GM21360 (cell line): Measurements from ENCODE around the gene IDH2.
"Not testable (repeated sequence)": the region's sequence is repeated elsewhere in the genome, so short reads cannot be mapped to it uniquely, and the experiment has no call there.

Source experiments
- ATAC-seq: cut with Tn5 transposase; IDR thresholded peaks from one replicate; pipeline ENCODE4 v1.9.1; 2021; ENCODE audit warnings: mild to moderate bottlenecking, moderate library complexity; ENCODE audit not compliant: unreplicated experiment

The IDH2 gene

DNA sequence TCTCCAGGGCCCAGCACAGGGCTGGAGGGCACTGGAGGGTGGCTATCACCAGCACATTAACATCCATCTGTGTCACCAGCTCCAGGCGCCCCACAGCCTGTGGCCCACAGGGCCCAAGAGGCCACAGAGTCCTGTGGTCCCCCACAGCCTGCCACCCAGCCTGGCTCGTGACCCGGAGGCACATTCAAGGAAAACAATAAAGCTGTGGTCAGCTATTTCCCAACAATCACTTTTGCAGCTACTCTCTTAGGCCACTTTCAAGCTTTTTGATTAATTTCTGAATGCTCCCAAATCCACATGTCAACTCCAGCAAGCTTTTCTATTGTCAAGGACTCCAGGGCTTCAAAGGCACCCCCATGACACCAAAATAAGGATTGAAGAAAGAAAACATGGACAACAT, 16.7 kb downstream of the IDH2 start:
- ATAC-seq: no peak

DNA sequence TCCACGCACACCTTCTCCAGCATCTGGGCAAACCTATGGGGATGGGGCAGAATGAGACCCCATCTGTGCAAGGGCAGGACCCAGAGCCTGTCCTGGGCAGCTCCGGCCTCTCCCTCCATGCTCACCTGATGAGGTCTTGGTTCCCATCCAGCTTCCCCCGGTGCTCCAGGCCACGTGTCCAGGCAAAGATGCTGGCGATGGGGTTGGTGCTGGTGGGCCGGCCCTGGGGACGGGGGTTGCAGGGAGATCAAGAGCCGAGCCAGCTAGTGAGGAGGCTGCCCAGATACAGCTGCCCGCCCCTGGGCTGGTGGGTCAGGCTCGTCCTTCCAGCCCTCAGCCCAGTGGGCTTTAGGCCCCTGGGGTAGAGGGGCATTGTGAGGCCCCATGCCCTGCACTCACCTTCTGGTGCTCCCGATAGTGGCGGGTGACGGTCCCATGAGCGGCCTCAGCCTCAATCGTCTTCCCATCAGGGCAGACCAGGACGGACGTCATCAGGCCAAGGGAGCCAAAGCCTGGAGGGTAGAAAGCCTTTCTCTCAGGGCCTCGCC, 17.3 kb downstream of the IDH2 start:
- no peak for ATAC-seq

DNA sequence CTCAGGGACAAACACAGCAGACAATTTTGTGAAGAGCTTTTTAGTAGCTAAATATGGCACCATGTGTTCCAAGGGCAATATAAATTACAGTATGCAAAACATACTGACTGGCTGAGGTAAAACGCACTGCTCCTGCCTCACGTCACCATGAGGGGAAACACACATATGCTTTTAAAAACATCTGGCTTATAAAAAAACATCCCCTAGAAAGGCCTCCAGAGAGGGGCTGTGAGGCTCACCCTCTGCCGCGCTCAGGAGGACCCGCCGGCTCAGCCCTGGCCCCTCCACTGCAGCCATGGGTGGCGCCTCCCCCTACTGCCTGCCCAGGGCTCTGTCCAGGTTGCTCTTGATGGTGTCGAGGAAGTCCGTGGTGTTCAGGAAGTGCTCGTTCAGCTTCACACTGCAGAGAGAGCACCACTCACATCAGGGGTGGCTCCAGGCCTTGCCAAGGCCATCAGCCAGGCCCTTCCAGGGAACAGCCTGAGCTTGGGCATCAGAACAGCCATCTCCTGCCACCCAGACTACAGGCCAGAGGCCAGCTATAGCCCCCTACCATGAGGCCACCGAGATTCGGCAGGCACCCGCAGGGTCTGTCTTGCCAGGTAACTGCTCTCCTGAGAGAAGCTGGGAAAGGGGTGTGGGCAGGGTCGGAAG, 18.2 kb downstream of the IDH2 start:
- no peak for ATAC-seq

DNA sequence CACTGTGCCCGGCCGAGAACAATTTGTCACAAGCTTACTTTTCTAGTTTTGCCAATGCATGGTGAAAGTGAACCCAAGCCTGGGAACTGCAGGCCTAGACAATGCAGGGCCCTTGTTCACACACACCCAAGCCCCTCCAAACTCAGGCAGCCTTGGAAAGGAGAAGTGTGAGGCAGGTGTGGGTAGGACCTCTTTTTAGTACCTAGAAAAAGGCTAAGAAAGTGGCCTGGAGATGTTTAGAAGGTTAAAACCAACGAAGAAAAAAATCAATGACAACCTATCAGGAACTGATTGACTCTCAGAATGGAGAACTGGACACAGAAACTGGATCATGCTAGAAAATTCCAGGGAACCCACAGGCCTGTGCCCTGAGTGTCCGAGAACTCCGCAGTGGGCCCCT, 18.8 kb downstream of the IDH2 start:
- ATAC-seq: no peak

DNA sequence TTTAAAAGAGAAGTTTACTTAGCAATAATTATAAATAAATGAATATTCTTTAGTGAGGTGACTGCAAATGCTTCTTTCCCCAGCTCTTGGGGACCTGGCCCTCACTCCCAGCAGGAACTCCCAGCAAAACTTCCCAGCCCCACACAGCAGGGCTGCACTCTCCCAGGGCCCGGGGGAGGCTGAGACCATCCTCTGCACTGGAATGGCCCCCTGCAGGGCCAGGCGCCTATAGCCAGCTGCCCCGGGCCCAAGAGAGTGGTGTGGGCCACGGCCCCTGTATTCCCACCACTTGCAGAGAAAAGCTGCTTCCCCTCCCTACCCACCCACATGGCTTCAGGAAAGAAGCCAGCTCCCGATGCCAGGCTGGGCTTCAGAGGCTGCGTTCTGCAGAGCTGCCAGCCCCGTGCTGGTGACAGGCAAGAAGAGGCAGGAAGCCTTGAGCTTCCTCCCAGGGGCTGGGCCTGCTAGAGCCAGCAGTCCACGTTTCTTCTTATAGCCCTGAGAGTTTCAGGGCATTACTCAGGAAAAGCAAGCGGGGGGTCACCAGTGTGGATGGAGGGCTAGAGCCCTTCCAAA, 20.0 kb downstream of the IDH2 start:
- no peak for ATAC-seq

DNA sequence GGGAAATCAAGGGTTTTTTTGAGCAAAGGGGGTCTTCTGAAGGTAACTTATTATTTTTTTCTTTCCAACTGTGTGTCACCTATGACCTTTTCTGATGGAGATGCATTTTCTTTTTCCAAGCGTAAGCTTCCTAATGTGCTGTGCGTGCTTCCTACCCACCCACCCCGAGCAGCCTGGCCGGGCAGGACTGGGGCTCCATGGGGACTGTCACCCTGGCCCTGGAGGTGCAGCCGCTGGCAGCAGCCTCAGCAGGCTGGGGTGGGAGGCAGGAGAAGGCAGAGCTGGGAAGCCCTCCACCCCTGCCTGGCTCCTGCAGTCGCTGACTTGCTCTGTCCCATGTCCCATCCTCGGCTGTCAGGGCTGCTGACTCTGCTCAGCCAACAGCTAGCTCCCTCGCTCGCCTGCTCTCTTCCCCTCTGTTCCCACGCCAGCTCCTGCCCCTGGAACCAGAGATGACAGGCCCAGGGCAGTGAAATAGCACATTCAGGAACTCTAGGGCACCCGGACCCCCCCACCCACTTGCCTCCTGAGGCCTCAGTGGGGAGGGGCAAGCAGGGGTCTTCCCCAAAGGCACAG, 21.4 kb downstream of the IDH2 start:
- ATAC-seq: no peak

DNA sequence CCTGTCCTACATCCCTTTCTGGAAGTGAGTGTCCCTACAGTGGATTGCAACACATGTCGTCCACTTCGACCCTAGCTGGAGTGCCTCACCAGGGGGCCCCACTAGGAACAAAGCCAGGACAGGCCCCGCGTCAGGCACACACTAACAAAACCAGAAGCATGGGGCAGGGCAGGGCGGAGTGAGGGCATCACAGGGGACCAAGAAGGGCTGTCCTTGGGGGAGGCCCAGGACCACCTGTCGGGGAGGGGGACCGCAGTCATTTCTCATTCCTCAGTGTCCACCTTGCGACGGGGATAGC, 21.9 kb downstream of the IDH2 start:
- no peak for ATAC-seq

DNA sequence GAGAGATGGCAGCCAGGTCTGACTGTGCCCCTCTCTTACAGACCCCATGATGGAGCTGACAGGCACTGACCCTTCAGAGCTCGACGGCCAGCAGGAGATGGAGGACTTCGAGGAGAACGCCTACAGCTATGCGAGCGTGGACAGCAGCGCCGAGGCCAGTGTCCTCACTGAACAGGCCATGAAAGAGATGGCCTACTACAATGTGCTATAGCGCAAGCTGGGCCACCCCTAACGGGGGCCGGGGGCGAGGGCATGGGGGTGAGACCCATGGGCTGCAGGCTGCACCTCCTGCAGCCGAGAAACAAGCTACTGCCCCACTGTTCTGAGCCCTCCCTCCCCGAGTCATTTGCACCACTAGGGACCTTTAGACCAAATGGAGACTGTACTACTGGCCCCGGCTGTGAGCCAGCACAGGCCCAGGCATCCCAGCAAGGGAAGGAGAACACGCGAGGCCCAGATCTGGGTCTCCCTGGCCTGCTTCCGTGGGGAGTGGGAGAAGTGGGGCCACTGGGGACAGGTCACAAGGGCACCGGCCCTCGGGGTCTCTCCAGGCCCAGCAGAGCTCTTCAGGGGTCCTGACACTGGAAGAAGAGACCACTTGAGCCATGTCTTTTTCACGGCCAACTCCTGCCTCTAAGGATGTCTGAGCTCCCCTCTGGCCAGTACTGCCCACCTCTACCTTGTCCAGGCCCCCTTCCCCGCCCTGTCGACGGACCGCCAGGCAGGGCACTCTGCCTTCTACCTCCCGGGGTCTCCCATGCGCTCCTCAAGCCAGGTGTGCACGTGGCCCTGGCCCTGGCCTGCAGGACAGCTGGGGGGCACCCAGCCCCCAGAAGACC, 22.4 kb downstream of the IDH2 start:
- ATAC-seq: no peak

DNA sequence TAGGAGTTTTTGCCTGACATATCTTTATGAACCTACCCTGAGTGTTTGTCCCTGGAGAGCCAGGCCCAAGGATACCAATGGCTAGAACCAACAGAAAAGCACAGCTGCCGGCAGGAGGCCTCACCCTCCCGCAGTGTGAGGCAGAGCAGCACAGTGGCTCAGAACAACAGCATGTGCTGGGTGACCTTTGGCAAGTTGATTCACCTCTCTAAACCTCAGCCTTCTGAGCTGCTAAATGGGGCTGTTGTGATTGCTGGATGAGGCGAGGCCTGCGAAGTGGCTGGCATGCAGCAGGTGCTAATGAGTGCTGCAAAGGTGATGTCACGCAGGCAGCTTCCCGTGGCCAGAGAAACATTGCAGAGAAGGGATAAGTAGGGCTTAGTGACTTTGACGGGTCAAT, 23.3 kb downstream of the IDH2 start:
- no peak for ATAC-seq

DNA sequence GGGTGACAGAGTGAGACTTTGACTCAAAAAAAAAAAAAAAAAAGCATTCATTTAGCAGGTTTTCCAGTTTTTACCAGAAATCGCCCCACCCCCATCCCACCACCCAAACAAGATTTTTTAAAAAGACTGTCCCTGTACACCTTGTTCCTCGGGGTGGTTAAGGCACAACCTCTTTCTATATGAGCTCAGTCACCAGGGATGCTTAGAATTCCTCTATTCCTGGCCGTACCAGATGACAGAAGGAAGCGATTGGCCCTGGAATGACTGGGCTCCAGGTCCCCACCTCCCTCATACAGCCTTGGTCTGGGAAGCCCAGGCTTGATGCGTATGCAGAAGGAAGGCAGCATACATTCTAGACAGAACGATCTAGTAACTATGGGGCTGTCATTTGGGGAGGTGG, 25.6 kb downstream of the IDH2 start:
- no peak for ATAC-seq

DNA sequence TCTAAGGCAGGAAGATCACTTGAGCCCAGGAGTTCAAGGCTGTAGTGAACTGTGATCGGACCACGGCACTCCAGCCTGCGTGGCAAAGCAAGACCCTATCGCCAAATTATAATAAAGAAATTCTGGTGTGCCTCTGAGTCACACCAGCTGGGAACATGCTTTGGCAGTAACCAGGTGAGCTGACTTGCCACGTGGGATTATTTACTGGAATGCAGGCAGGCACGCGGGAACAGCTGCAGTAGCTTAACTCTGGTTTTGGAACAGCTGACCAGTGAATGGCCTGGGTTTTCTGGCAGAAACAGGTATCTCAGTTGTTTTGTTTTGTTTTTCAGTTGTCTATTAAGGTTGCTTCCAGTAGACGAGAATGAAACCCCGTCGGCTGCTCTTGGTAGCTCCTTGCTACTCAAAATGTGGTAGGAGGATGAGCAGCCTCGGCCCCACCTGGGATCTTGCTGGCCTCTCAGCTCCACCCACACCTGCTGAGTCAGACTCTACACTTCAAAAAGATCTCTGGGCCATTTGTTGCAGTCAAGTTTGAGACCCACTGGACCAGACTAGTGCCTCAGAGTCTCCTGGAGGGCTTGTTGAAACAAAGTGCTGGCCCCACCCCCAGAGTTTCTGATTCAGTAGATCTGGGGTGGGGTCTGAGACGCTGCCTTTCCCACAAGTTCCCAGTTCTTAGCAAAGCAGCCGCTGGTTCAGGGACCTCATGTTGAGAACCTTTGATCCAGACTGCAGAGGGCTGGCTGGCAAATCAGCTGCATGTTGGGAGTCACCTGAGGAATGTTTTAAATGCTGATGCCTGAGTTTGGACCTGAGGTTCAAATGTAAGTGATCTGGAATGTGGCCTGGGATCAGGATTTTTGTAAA, 26.6 kb downstream of the IDH2 start:
- ATAC-seq: peak; percentile 41

DNA sequence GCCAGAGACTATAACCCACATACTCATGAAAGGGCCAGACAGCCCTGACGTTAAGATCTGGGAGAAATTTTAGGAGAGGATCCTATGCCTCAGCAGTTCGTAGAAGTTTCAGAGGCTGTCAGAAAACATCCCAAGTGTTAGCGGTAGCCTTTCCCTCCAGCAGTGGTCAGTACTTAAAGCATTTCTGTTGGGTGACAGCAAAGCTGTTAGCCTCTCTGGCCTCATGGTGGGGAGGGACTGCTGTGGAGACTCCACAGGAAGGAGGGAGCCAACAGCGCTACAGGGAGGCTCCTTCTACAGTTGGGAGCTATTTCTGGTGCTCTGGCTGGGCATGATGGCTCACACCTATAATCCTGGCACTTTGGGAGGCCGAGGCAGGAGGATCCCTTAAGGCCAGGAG, 27.4 kb downstream of the IDH2 start:
- ATAC-seq: no peak

DNA sequence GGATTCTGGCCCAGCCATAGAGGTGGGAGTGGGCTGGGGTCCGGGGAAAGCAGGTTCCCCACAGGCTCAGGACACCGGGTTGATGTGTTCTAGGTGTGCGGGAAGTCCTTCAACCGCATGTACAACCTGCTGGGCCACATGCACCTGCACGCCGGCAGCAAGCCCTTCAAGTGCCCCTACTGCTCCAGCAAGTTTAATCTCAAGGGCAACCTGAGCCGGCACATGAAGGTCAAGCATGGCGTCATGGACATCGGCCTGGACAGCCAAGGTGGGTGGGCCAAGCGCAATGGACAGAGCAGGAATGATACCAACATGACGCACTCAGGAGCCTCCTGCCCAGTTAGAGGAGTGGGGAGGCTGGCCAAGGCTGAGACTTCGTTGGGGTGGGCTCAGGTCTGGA, 28.2 kb downstream of the IDH2 start:
- no peak for ATAC-seq

DNA sequence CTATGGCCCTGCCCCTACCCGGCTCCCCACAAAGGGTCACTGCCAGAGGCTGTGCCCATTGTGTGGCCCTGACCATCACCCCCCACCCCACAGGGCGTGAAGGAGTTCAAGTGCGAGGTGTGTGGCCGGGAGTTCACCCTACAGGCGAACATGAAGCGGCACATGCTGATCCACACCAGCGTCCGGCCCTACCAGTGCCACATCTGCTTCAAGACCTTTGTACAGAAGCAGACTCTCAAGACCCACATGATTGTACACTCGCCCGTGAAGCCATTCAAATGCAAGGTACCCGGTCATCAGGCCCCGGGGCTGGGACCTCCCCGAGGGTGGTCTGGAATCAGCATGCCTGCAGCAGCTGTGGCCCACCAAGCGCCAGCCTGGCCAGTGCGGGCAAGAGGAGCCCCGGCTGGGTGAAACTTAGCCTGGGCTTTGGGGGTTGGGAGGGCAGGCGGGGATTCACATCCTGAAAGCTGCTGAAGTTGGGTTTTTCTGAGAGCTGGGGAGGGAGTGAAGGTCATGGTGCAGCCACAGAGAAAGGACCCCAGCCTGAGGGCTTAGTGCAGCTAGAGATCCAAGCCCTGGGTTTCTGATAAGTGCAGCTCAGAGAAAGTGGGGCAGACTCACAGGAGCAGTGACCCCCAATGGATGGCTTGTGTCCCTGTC, 29.2 kb downstream of the IDH2 start:
- no peak for ATAC-seq

DNA sequence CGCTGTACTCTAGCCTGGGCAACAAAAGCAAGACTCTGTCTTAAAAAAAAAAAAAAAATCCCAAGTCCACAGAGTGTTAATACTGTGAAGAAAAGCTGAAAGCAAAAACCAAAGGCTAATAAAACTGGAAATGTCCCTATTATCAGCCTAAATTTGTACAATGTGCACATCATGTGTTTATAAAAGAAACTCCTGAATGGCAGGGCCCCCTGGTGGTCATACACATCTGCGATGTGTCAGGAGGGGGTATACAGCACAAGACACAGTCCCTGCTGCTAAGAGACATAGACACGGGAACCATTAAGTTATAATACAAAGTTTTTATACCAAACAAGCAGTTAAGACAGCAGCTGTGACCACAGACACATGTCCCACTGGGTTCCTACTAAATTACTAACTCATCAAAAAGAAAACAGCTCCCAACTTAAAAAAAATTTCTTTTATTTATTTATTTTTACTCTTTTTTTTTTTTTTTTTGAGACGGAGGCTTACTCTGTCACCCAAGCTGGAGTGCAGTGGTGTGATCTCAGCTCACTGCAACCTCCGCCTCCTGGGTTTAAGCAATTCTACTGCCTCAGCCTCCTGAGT, 31.0 kb downstream of the IDH2 start:
- ATAC-seq: no peak

DNA sequence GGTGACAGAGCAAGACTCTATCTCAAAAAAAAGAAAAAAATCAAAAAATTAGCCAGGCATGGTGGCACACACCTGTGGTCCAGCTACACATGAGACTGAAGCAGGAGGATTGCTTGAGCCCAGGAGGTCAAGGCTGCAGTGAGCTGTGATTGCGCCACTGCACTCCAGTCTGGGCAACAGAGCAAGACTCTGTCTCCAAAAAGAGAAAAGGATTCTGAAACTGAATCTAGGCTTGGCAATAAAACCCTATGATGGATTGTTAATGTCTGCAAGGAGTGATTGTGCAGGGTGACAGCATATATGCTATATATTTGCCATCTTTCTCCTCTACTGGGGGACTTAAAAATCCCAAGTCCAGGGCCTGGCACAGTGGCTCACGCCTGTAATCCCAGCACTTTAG, 31.6 kb downstream of the IDH2 start:
- ATAC-seq: not testable (repeated sequence)

DNA sequence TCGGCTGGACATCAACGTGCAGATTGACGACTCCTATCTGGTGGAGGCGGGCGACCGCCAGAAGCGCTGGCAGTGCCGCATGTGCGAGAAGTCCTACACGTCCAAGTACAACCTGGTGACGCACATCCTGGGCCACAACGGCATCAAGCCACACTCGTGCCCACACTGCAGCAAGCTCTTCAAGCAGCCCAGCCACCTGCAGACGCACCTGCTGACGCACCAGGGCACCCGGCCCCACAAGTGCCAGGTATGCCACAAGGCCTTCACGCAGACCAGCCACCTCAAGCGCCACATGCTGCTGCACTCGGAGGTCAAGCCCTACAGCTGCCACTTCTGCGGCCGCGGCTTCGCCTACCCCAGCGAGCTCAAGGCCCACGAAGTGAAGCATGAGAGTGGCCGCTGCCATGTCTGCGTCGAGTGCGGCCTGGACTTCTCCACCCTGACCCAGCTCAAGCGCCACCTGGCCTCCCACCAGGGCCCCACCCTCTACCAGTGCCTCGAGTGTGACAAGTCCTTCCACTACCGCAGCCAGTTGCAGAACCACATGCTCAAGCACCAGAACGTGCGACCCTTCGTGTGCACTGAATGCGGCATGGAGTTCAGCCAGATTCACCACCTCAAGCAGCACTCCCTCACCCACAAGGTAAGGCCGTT, 34.2 kb downstream of the IDH2 start:
- ATAC-seq: no peak

DNA sequence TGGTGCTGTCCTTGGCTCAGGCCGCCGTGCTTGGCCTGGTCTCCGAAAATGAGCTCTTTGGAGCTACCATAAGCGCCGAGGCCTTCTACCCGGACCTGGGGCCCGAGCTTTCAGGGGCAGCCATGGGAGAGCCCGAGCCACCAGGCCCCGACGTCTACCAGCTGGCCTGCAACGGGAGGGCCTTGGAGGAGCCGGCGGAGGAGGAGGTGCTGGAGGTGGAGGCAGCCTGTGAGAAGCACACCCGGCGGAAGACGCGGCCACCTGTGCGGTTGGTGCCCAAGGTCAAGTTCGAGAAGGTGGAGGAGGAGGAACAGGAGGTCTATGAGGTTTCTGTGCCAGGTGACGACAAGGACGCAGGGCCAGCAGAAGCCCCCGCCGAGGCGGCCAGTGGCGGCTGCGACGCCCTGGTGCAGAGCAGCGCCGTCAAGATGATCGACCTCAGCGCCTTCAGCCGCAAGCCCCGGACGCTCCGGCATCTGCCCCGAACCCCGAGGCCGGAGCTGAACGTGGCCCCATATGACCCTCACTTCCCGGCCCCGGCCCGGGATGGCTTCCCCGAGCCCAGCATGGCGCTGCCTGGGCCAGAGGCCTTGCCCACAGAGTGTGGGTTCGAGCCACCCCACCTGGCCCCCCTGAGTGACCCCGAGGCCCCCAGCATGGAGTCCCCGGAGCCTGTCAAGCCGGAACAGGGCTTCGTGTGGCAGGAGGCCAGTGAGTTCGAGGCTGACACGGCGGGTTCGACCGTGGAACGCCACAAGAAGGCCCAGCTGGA, 34.9 kb downstream of the IDH2 start:
- no peak for ATAC-seq

DNA sequence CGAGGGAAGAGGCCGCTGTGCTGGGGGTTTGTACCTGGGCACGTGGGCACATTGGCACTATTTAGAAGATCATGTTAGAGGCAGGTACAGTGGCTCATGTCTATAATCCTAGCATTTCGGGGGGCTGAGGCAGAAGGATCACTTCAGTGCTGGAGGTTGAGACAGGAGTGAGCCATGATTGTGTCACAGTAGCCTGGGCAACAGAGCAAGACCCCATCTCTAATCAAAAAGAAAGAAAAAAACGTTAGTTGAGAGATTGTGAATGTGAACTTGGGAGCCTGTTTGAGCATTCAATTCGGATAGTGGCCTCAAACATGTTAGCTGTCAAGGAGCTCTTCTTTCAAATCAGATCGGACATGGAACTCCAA, 36.6 kb downstream of the IDH2 start:
- ATAC-seq: no peak
